IMR-90 (cell line): ENCODE results near the gene COL25A1. TPM values are rescaled to one million over a fixed set of nuclear protein-coding genes. Genes with fewer than 3 reads are reported as not detected.

Experiments used
- ATAC-seq: fragments of 200-7000 bp; cut with Tn5 transposase; 2 replicates; pipeline ENCODE4 v1.9.1; 2020; ENCODE audit warnings: low read depth, mild to moderate bottlenecking, moderate library complexity
- BruUV-seq: library from RNA; stranded (reverse); fragments of 400-500 nt; replicated peaks from 2 replicates; lab custom pipeline; 2021; lab: Mats Ljungman, UMichigan
- CTCF ChIA-PET: fragments of 300-600 bp; formaldehyde crosslinking; extraction: SDS; loops from one replicate; lab custom pipeline; 2021; ENCODE audit warnings: antibody characterized with exemption; lab: Yijun Ruan, JAX
- POLR2A ChIA-PET: fragments of 300-600 bp; sonication (Branson Sonifier 250); formaldehyde crosslinking; loops from one replicate; lab custom pipeline; 2022; ENCODE audit warnings: antibody characterized with exemption; ENCODE audit not compliant: unreplicated experiment; lab: Charles Lee
- DNase-seq: peaks from one replicate; pipeline ENCODE4 v3.0.0; 2013
- H2AFZ ChIP-seq: replicated peaks from 2 replicates; pipeline ENCODE3; 2013; ENCODE audit warnings: low read length, mild to moderate bottlenecking; ENCODE audit not compliant: poor library complexity
- H2AK5ac ChIP-seq: 2 replicates; pipeline ENCODE4 v1.6.1; 2013; ENCODE audit warnings: low read depth, low read length, inconsistent platforms
- H2AK9ac ChIP-seq: replicated peaks from 2 replicates; pipeline ENCODE3; 2013; ENCODE audit warnings: mild to moderate bottlenecking, low read depth, low read length, moderate library complexity; ENCODE audit not compliant: poor library complexity
- H2BK120ac ChIP-seq: 2 replicates; pipeline ENCODE4 v1.6.1; 2013; ENCODE audit warnings: low read depth, low read length, inconsistent platforms
- H2BK15ac ChIP-seq: 3 replicates; pipeline ENCODE4 v1.6.1; 2013; ENCODE audit warnings: low read depth, low read length, inconsistent platforms
- H2BK20ac ChIP-seq: 2 replicates; pipeline ENCODE4 v1.6.1; 2013; ENCODE audit warnings: low read depth, mild to moderate bottlenecking, inconsistent platforms, low read length, moderate library complexity
- H2BK5ac ChIP-seq: 2 replicates; pipeline ENCODE4 v1.6.1; 2013; ENCODE audit warnings: mild to moderate bottlenecking, low read depth, low read length, inconsistent platforms; ENCODE audit not compliant: poor library complexity, severe bottlenecking
- H3K14ac ChIP-seq: replicated peaks from 2 replicates; pipeline ENCODE4 v1.6.1; 2013; ENCODE audit warnings: low read depth, low read length, inconsistent platforms
- H3K18ac ChIP-seq: 2 replicates; pipeline ENCODE4 v1.6.1; 2013; ENCODE audit warnings: low read depth, low read length, control low read depth
- H3K23ac ChIP-seq: 2 replicates; pipeline ENCODE4 v1.6.1; 2013; ENCODE audit warnings: low read depth, low read length, inconsistent platforms
- H3K27ac ChIP-seq: 2 replicates; pipeline ENCODE4 v1.5.1; 2013; ENCODE audit warnings: mild to moderate bottlenecking, control low read depth, low read length; ENCODE audit not compliant: insufficient read depth
- H3K27me3 ChIP-seq: 2 replicates; pipeline ENCODE4 v1.6.1; 2013; ENCODE audit warnings: low read length; ENCODE audit not compliant: control insufficient read depth, insufficient read depth
- H3K36me3 ChIP-seq: 2 replicates; pipeline ENCODE4 v1.6.1; 2013; ENCODE audit warnings: low read length, mixed read lengths; ENCODE audit not compliant: control insufficient read depth, insufficient read depth
- H3K4ac ChIP-seq: 2 replicates; pipeline ENCODE4 v1.6.1; 2013; ENCODE audit warnings: low read depth, low read length, inconsistent platforms
- H3K4me1 ChIP-seq: 2 replicates; pipeline ENCODE4 v1.6.1; 2013; ENCODE audit warnings: low read length, mixed read lengths; ENCODE audit not compliant: control insufficient read depth, insufficient read depth
- H3K4me2 ChIP-seq: 2 replicates; pipeline ENCODE4 v1.6.1; 2013; ENCODE audit warnings: low read depth, mild to moderate bottlenecking, control low read depth, low read length, moderate library complexity
- H3K4me3 ChIP-seq: 2 replicates; pipeline ENCODE4 v1.5.1; 2013; ENCODE audit warnings: low read depth, mild to moderate bottlenecking, control low read depth, low read length, moderate library complexity; ENCODE audit not compliant: insufficient read depth
- H3K56ac ChIP-seq: 2 replicates; pipeline ENCODE4 v1.6.1; 2013; ENCODE audit warnings: low read length, inconsistent platforms; ENCODE audit not compliant: insufficient read depth; ENCODE audit errors: extremely low read depth
- H3K79me1 ChIP-seq, 2 experiments: 2 replicates each; pipeline ENCODE4 v1.6.1; 2013; ENCODE audit warnings: low read length in 2 of 2, inconsistent platforms in 1 of 2, low read depth in 1 of 2
- H3K9ac ChIP-seq: 2 replicates; pipeline ENCODE4 v1.6.1; 2013; ENCODE audit warnings: low read depth, low read length, control low read depth
- H3K9me1 ChIP-seq: 2 replicates; pipeline ENCODE4 v1.6.1; 2013; ENCODE audit warnings: low read length, inconsistent platforms; ENCODE audit not compliant: insufficient read depth
- H3K9me3 ChIP-seq: 2 replicates; pipeline ENCODE4 v1.6.1; 2013; ENCODE audit warnings: low read length; ENCODE audit not compliant: control insufficient read depth, insufficient read depth
- H4K20me1 ChIP-seq: 2 replicates; pipeline ENCODE4 v1.6.1; 2013; ENCODE audit warnings: low read length, inconsistent platforms; ENCODE audit not compliant: insufficient read depth
- H4K5ac ChIP-seq: 2 replicates; pipeline ENCODE4 v1.6.1; 2013; ENCODE audit warnings: mild to moderate bottlenecking, low read depth, low read length, control low read depth
- H4K8ac ChIP-seq, 2 experiments: 2 replicates each; pipeline ENCODE4 v1.6.1; 2013; ENCODE audit warnings: low read depth in 2 of 2, low read length in 2 of 2, control low read depth in 1 of 2, inconsistent platforms in 1 of 2
- H4K91ac ChIP-seq: 2 replicates; pipeline ENCODE4 v1.6.1; 2013; ENCODE audit warnings: low read depth, low read length, inconsistent platforms; ENCODE audit not compliant: insufficient read depth
- CEBPB ChIP-seq: IDR thresholded peaks from 2 replicates; pipeline ENCODE4 v1.6.1; 2012; ENCODE audit warnings: low read depth, low read length, improper control_type of control experiment
- CHD1 ChIP-seq: IDR thresholded peaks from 2 replicates; pipeline ENCODE4 v1.6.1; 2012; ENCODE audit warnings: low read depth, low read length, improper control_type of control experiment
- FOS ChIP-seq: fragments of 150-350 bp; IDR thresholded peaks from 2 replicates; pipeline ENCODE4 v1.6.1; 2016; ENCODE audit warnings: low read depth, low read length
- MAZ ChIP-seq: IDR thresholded peaks from 2 replicates; pipeline ENCODE4 v1.6.1; 2012; ENCODE audit warnings: low read depth, mild to moderate bottlenecking, low read length, improper control_type of control experiment, moderate library complexity, borderline replicate concordance
- MXI1 ChIP-seq: IDR thresholded peaks from 2 replicates; pipeline ENCODE4 v1.6.1; 2012; ENCODE audit warnings: low read depth, mild to moderate bottlenecking, low read length, moderate library complexity, borderline replicate concordance
- NFE2L2 ChIP-seq: fragments of 150-350 bp; IDR thresholded peaks from 2 replicates; pipeline ENCODE4 v1.6.1; 2016; ENCODE audit warnings: low read depth, mild to moderate bottlenecking, low read length
- POLR2A ChIP-seq: IDR thresholded peaks from 2 replicates; pipeline ENCODE4 v1.6.1; 2012; ENCODE audit warnings: mild to moderate bottlenecking, low read depth, low read length
- RAD21 ChIP-seq: IDR thresholded peaks from 2 replicates; pipeline ENCODE4 v1.6.1; 2012; ENCODE audit warnings: low read length, improper control_type of control experiment
- RCOR1 ChIP-seq: IDR thresholded peaks from 2 replicates; pipeline ENCODE4 v1.6.1; 2012; ENCODE audit warnings: mild to moderate bottlenecking, low read length, improper control_type of control experiment; ENCODE audit not compliant: insufficient replicate concordance
- RFX5 ChIP-seq: IDR thresholded peaks from 2 replicates; pipeline ENCODE4 v1.8.0; 2012; ENCODE audit warnings: low read depth, mild to moderate bottlenecking, low read length, moderate library complexity
- SMC3 ChIP-seq: fragments of 150-350 bp; IDR thresholded peaks from 2 replicates; pipeline ENCODE4 v1.6.1; 2016; ENCODE audit warnings: low read depth, mild to moderate bottlenecking, antibody characterized with exemption, low read length, moderate library complexity
- WGBS, 2 experiments: methylation state at CpG; one replicate each; pipeline versions ENCODE4 v1.1.5 to v1.1.7; 2013; ENCODE audit warnings: missing lambda C conversion rate in 2 of 2; ENCODE audit not compliant: insufficient read length in 1 of 2; ENCODE audit errors: extremely low coverage in 2 of 2; 5-methylcytosine and 5-hydroxymethylcytosine counted together
- dilution Hi-C: fragments of 300-500 bp; cut with HindIII; formaldehyde crosslinking; loops from one replicate; pipeline ENCODE4 v1.14.3; 2018; ENCODE audit warnings: low sequenced_read_pairs; ENCODE audit not compliant: unreplicated experiment
- in situ Hi-C: fragments of 300-500 bp; cut with MboI; formaldehyde crosslinking; loops from 3 replicates; pipeline ENCODE4 v1.14.3; 2019; ENCODE audit warnings: low sequenced_read_pairs, inconsistent platforms, mixed read lengths
- intact Hi-C: fragments of 100-400 bp; cut with micrococcal nuclease; formaldehyde crosslinking; loops from 2 replicates; pipeline ENCODE4 v1.10.0; 2022
- polyA plus RNA-seq, 3 experiments: library from polyadenylated mRNA; depleted of rRNA; stranded (reverse); fragments of >200 nt; gene quantifications; 2 replicates each; pipeline ENCODE4 v1.2.3, GENCODE V29; 2012; ENCODE audit warnings: low replicate concordance in 1 of 3
- total RNA-seq: library from RNA; depleted of rRNA; stranded (reverse); fragments of >200 nt; gene quantifications from 2 replicates; pipeline ENCODE4 v1.2.3, GENCODE V29; 2012
- TF ChIP-seq, protein P1 (sequence below): fragments of 150-350 bp; IDR thresholded peaks from 2 replicates; pipeline ENCODE4 v1.6.1; 2016; ENCODE audit warnings: low read depth, mild to moderate bottlenecking, low read length, moderate library complexity, borderline replicate concordance
- TF ChIP-seq, protein P2 (sequence below): conservative IDR thresholded peaks from 2 replicates; pipeline ENCODE4 v1.5.1; 2012; ENCODE audit warnings: mild to moderate bottlenecking, low read depth, low read length, improper control_type of control experiment
- TF ChIP-seq, protein P3 (sequence below): fragments of 150-350 bp; IDR thresholded peaks from 2 replicates; pipeline ENCODE4 v1.6.1; 2017; ENCODE audit warnings: mild to moderate bottlenecking, antibody characterized with exemption, low read length, low read depth

Gene COL25A1
- total and polyA plus RNA-seq, 2 of the 4 experiments (the other 2 are of a cell fraction): under 0.01 to 0.05 TPM

DNA sequence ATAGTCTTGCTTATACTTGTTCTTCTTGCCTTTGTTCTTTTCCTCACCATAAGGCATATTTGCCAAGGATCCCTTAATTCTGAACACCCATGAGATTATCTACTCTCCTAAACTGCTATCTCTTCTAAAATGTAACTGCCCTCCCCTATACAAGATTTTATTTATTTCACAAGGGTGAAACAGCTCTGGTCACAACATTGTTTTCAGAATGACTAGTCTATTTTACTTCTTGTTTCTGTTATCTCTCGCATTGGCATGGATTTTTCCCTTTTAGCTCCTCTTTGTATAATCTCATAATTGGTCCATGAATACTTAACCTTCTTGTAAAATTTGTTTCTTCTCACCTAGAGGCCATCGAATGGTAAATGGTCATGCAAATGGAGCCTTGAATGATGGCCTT is 17.2 kb upstream of the COL25A1 start:
- Histone ChIP-seq H2AK5ac (no peak overlapping the region), H3K4me1 (no peaks in the 10 kb centered on the region), H2BK120ac (no peak overlapping the region), H3K4me2 (no peak overlapping the region), H3K56ac (no peak overlapping the region), H3K23ac (no peak overlapping the region), H3K14ac (no peak overlapping the region), H3K4ac (no peak overlapping the region), H3K27ac (no peak overlapping the region), H2BK15ac (no peak overlapping the region), H3K9me3 (0 out of 2 replicates have a peak, but pooled peaks cover 3% of the 10 kb centered on the region), H3K27me3 (no peaks in the 10 kb centered on the region), H4K8ac (no peak overlapping the region), H3K4me3 (no peak overlapping the region), H3K36me3 (no peaks in the 10 kb centered on the region), H4K20me1 (no peaks in the 10 kb centered on the region), H3K9me1 (no peaks in the 10 kb centered on the region), H3K79me1 (no peaks in the 10 kb centered on the region), H2BK5ac (no peak overlapping the region), H2AFZ (no peak overlapping the region), H2BK20ac (no peak overlapping the region), H4K5ac (no peak overlapping the region), H4K91ac (no peak overlapping the region), H2AK9ac (no peak overlapping the region), H3K9ac (no peak overlapping the region), H3K18ac (no peak overlapping the region)
- WGBS, 2 experiments: 83% methylated on average over 1 of the region's 2 CpGs; no CpG with 5 or more reads in 1 of the 2 experiments
- DNase-seq (no peak), ATAC-seq (no peak)
- POLR2A ChIA-PET: no interaction called here
- TF ChIP-seq SMC3: no peak
- no peak for TF ChIP-seq FOS
- no peak for TF ChIP-seq NFE2L2
- TF ChIP-seq CEBPB: no peak
- TF ChIP-seq, protein P1, sequence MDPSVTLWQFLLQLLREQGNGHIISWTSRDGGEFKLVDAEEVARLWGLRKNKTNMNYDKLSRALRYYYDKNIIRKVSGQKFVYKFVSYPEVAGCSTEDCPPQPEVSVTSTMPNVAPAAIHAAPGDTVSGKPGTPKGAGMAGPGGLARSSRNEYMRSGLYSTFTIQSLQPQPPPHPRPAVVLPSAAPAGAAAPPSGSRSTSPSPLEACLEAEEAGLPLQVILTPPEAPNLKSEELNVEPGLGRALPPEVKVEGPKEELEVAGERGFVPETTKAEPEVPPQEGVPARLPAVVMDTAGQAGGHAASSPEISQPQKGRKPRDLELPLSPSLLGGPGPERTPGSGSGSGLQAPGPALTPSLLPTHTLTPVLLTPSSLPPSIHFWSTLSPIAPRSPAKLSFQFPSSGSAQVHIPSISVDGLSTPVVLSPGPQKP: no peak
- TF ChIP-seq, protein P2, sequence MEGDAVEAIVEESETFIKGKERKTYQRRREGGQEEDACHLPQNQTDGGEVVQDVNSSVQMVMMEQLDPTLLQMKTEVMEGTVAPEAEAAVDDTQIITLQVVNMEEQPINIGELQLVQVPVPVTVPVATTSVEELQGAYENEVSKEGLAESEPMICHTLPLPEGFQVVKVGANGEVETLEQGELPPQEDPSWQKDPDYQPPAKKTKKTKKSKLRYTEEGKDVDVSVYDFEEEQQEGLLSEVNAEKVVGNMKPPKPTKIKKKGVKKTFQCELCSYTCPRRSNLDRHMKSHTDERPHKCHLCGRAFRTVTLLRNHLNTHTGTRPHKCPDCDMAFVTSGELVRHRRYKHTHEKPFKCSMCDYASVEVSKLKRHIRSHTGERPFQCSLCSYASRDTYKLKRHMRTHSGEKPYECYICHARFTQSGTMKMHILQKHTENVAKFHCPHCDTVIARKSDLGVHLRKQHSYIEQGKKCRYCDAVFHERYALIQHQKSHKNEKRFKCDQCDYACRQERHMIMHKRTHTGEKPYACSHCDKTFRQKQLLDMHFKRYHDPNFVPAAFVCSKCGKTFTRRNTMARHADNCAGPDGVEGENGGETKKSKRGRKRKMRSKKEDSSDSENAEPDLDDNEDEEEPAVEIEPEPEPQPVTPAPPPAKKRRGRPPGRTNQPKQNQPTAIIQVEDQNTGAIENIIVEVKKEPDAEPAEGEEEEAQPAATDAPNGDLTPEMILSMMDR: no peak
- TF ChIP-seq RFX5: no peak
- no peak for TF ChIP-seq CHD1
- no peak for TF ChIP-seq RAD21
- TF ChIP-seq POLR2A: no peak
- TF ChIP-seq RCOR1: no peak
- no peak for TF ChIP-seq MXI1
- TF ChIP-seq, protein P3, sequence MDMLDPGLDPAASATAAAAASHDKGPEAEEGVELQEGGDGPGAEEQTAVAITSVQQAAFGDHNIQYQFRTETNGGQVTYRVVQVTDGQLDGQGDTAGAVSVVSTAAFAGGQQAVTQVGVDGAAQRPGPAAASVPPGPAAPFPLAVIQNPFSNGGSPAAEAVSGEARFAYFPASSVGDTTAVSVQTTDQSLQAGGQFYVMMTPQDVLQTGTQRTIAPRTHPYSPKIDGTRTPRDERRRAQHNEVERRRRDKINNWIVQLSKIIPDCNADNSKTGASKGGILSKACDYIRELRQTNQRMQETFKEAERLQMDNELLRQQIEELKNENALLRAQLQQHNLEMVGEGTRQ: no peak
- no peak for TF ChIP-seq MAZ
- CTCF ChIA-PET: no interaction called here
- in situ Hi-C loops: no loop called here
- dilution Hi-C loops: no loop called here
- no TSS peak for BruUV-seq
- intact Hi-C loops: no loop called here
